B cell (primary cell): Measurements from ENCODE around the gene KRTAP19-1.

Experiments
- CTCF ChIP-seq: fragments of 200-600 bp; IDR thresholded peaks from one replicate; pipeline ENCODE4 v1.8.0; 2022; ENCODE audit warnings: antibody characterized with exemption, mild to moderate bottlenecking
- EZH2 ChIP-seq: IDR thresholded peaks from 2 replicates; pipeline ENCODE4 v1.6.1; 2012; ENCODE audit warnings: borderline replicate concordance, low read depth, mild to moderate bottlenecking, moderate library complexity, low read length; ENCODE audit not compliant: insufficient read depth, poor library complexity, severe bottlenecking

- TF ChIP-seq CTCF (no peak), EZH2 (no peak)
Observed at GRCh38 chr21:30448514-30448913, 31.7 kb downstream of the KRTAP19-1 start.
